ENCODE data around the gene GALNT2.

GALNT2 gene

GRCh38 chr1:230050973-230051735 is 15.9 kb upstream of the GALNT2 start:
- DNase-seq (ENCODE audit: low spot score) = no peak
- FAIRE-seq = no peak

GRCh38 chr1:230052018-230052417 is 15.0 kb upstream of the GALNT2 start:
- DNase-seq (ENCODE audit: low spot score) = no peak
- FAIRE-seq = no peak

GRCh38 chr1:230052665-230053064 is 14.4 kb upstream of the GALNT2 start:
- FAIRE-seq (no peak), DNase-seq (ENCODE audit: low spot score) (no peak)

GRCh38 chr1:230054092-230054749 is 12.8 kb upstream of the GALNT2 start:
- no peak for DNase-seq (ENCODE audit: low spot score)
- FAIRE-seq = no peak

- DNase-seq (ENCODE audit: low spot score) (no peak), FAIRE-seq (no peak)
These were observed 10.9 kb upstream of the GALNT2 start for GRCh38 chr1:230056098-230056497.

GRCh38 chr1:230057100-230057499 is 9.9 kb upstream of the GALNT2 start:
- DNase-seq (ENCODE audit: low spot score) = no peak
- FAIRE-seq = no peak

GRCh38 chr1:230057681-230058565 is 9.1 kb upstream of the GALNT2 start:
- DNase-seq (ENCODE audit: low spot score) (no peak), FAIRE-seq (no peak)

- FAIRE-seq (no peak), DNase-seq (ENCODE audit: low spot score) (no peak)
These were observed 8.4 kb upstream of the GALNT2 start for GRCh38 chr1:230058626-230059025.

- DNase-seq (ENCODE audit: low spot score) (no peak), FAIRE-seq (no peak)
These were observed 5.2 kb upstream of the GALNT2 start for GRCh38 chr1:230061801-230062200.

GRCh38 chr1:230062521-230062920 is 4.5 kb upstream of the GALNT2 start:
- DNase-seq (ENCODE audit: low spot score) (no peak), FAIRE-seq (no peak)

GRCh38 chr1:230064283-230064682 is 2.8 kb upstream of the GALNT2 start:
- DNase-seq (ENCODE audit: low spot score) (no peak), FAIRE-seq (no peak)

- FAIRE-seq = no peak
- no peak for DNase-seq (ENCODE audit: low spot score)
These were observed 1.9 kb upstream of the GALNT2 start for GRCh38 chr1:230065161-230065560.

- FAIRE-seq (no peak), DNase-seq (ENCODE audit: low spot score) (no peak)
These were observed 1.5 kb upstream of the GALNT2 start for GRCh38 chr1:230065571-230065970.

GRCh38 chr1:230066031-230066430 is 1.0 kb upstream of the GALNT2 start:
- DNase-seq (ENCODE audit: low spot score) (no peak), FAIRE-seq (no peak)

GRCh38 chr1:230067419-230067870 is 407 bp downstream of the GALNT2 start:
- DNase-seq (ENCODE audit: low spot score) = no peak
- no peak for FAIRE-seq

GRCh38 chr1:230067871-230068620 is 1.0 kb downstream of the GALNT2 start:
- FAIRE-seq (no peak), DNase-seq (ENCODE audit: low spot score) (peak; percentile 29)

GRCh38 chr1:230068621-230068873 is 1.5 kb downstream of the GALNT2 start:
- FAIRE-seq (no peak), DNase-seq (ENCODE audit: low spot score) (no peak)

GRCh38 chr1:230068952-230069684 is 2.1 kb downstream of the GALNT2 start:
- FAIRE-seq (no peak), DNase-seq (ENCODE audit: low spot score) (no peak)

GRCh38 chr1:230069796-230070195 is 2.8 kb downstream of the GALNT2 start:
- DNase-seq (ENCODE audit: low spot score) (no peak), FAIRE-seq (no peak)

GRCh38 chr1:230070321-230071208 is 3.5 kb downstream of the GALNT2 start:
- FAIRE-seq = no peak
- DNase-seq (ENCODE audit: low spot score) = no peak

All from urothelium cell line (cell line).